H1 (cell line): Measurements from ENCODE around the gene NDFIP2. TPM values are rescaled to one million over a fixed set of nuclear protein-coding genes. Genes with fewer than 3 reads are reported as not detected.
"Not testable (repeated sequence)": the region's sequence is repeated elsewhere in the genome, so short reads cannot be mapped to it uniquely, and the experiment has no call there.

Experiments used
- CTCF ChIA-PET: fragments of 300-600 bp; sonication (Branson Sonifier 250); formaldehyde crosslinking; loops from one replicate; lab custom pipeline; 2021; ENCODE audit not compliant: partially characterized antibody; lab: Charles Lee
- POLR2A ChIA-PET: fragments of 300-600 bp; sonication (Branson Sonifier 250); formaldehyde crosslinking; loops from one replicate; lab custom pipeline; 2021; ENCODE audit warnings: inconsistent platforms; ENCODE audit not compliant: partially characterized antibody; lab: Charles Lee
- DNase-seq, 2 experiments: peaks; one replicate each; pipeline versions ENCODE4 v3.0.0 to v3.0.0-alpha.2; 2010 to 2022; ENCODE audit warnings: low spot score in 2 of 2, low read depth in 1 of 2, mixed read lengths in 1 of 2
- FAIRE-seq: peaks from 2 replicates; lab custom pipeline; 2011; peaks lifted over from hg19 to GRCh38; lab: Jason Lieb, UNC
- H2AFZ ChIP-seq: 2 replicates; pipeline ENCODE4 v1.8.1; 2012; ENCODE audit warnings: low read length, inconsistent platforms
- H2AK5ac ChIP-seq: 2 replicates; pipeline ENCODE4 v1.6.1; 2013; ENCODE audit warnings: low read depth, low read length
- H2BK120ac ChIP-seq: replicated peaks from 2 replicates; pipeline ENCODE3; 2013; ENCODE audit warnings: low read depth, low read length, inconsistent platforms
- H2BK12ac ChIP-seq: 2 replicates; pipeline ENCODE4 v1.6.1; 2013; ENCODE audit warnings: low read depth, low read length
- H2BK15ac ChIP-seq: 2 replicates; pipeline ENCODE4 v1.6.1; 2013; ENCODE audit warnings: low read length
- H2BK20ac ChIP-seq: 2 replicates; pipeline ENCODE4 v1.6.1; 2013; ENCODE audit warnings: low read length
- H2BK5ac ChIP-seq: 2 replicates; pipeline ENCODE4 v1.6.1; 2013; ENCODE audit warnings: low read depth, low read length
- H3K14ac ChIP-seq: 2 replicates; pipeline ENCODE4 v1.6.1; 2013; ENCODE audit warnings: inconsistent platforms; ENCODE audit not compliant: insufficient read length
- H3K18ac ChIP-seq: 2 replicates; pipeline ENCODE4 v1.6.1; 2013; ENCODE audit warnings: low read length; ENCODE audit errors: extremely low read depth
- H3K23ac ChIP-seq: 2 replicates; pipeline ENCODE4 v1.6.1; 2013; ENCODE audit warnings: inconsistent platforms; ENCODE audit not compliant: insufficient read length
- H3K23me2 ChIP-seq: 2 replicates; pipeline ENCODE4 v1.6.1; 2013; ENCODE audit warnings: low read depth, low read length
- H3K27ac ChIP-seq: 2 replicates; pipeline ENCODE4 v1.6.1; 2011; ENCODE audit warnings: low read depth, low read length, inconsistent platforms
- H3K27me3 ChIP-seq, 4 experiments: replicated peaks in 1 of 4; 1 replicate in 1 of 4; 2 replicates in 3 of 4; pipeline versions ENCODE4 v1.6.1 to v1.8.1; 2011 to 2013; ENCODE audit warnings: low read length in 3 of 4, mild to moderate bottlenecking in 3 of 4, inconsistent platforms in 2 of 4, mixed read lengths in 2 of 4, moderate library complexity in 1 of 4; ENCODE audit not compliant: control insufficient read depth in 3 of 4, insufficient read depth in 3 of 4; ENCODE audit errors: extremely low read depth in 1 of 4
- H3K36me3 ChIP-seq, 4 experiments: 2 replicates each; pipeline versions ENCODE4 v1.6.1 to v1.8.1; 2011 to 2013; ENCODE audit warnings: mild to moderate bottlenecking in 4 of 4, low read length in 3 of 4, moderate library complexity in 2 of 4, control low read depth in 1 of 4, inconsistent platforms in 1 of 4; ENCODE audit not compliant: insufficient read depth in 4 of 4, control insufficient read depth in 2 of 4
- H3K4ac ChIP-seq: replicated peaks from 2 replicates; pipeline ENCODE3; 2013; ENCODE audit warnings: low read length, low read depth, mixed read lengths, inconsistent platforms; ENCODE audit not compliant: insufficient read length
- H3K4me1 ChIP-seq, 4 experiments: replicated peaks in 1 of 4; 1 replicate in 1 of 4; 2 replicates in 3 of 4; pipeline versions ENCODE4 v1.6.1 to v1.8.1; 2011 to 2013; ENCODE audit warnings: low read length in 3 of 4, inconsistent platforms in 2 of 4, mixed read lengths in 1 of 4; ENCODE audit not compliant: insufficient read depth in 4 of 4, control insufficient read depth in 3 of 4
- H3K4me2 ChIP-seq, 2 experiments: 2 replicates each; pipeline versions ENCODE4 v1.6.1 to v1.8.1; 2011 to 2013; ENCODE audit warnings: low read depth in 2 of 2, low read length in 2 of 2, control low read depth in 1 of 2, inconsistent platforms in 1 of 2, mild to moderate bottlenecking in 1 of 2; ENCODE audit not compliant: insufficient read depth in 1 of 2
- H3K4me3 ChIP-seq, 4 experiments: fragments of 200-600, 300-600 bp in 1 of 4; sonication (generic), shearing (Covaris generic), sonication (Bioruptor Twin) in 1 of 4; 2 replicates each; pipeline versions ENCODE4 v1.5.1 to v1.8.1; 2011 to 2016; ENCODE audit warnings: low read length in 4 of 4, low read depth in 3 of 4, control low read depth in 2 of 4, inconsistent platforms in 2 of 4, mild to moderate bottlenecking in 2 of 4, mixed read lengths in 1 of 4, moderate library complexity in 1 of 4; ENCODE audit not compliant: insufficient read depth in 2 of 4; ENCODE audit errors: extremely low read depth in 1 of 4
- H3K56ac ChIP-seq: replicated peaks from 2 replicates; pipeline ENCODE3; 2013; ENCODE audit warnings: low read depth, mild to moderate bottlenecking, mixed read lengths, low read length, inconsistent platforms; ENCODE audit not compliant: insufficient read length
- H3K79me1 ChIP-seq: 2 replicates; pipeline ENCODE4 v1.6.1; 2013; ENCODE audit warnings: low read depth, low read length, control low read depth
- H3K79me2 ChIP-seq, 2 experiments: 2 replicates each; pipeline versions ENCODE4 v1.6.1 to v1.8.1; 2012 to 2013; ENCODE audit warnings: low read length in 2 of 2, mild to moderate bottlenecking in 2 of 2, inconsistent platforms in 1 of 2; ENCODE audit not compliant: insufficient read depth in 2 of 2, control insufficient read depth in 1 of 2
- H3K9ac ChIP-seq, 4 experiments: replicated peaks in 1 of 4; 1 replicate in 1 of 4; 2 replicates in 3 of 4; pipeline versions ENCODE4 v1.6.1 to v1.8.1; 2011 to 2013; ENCODE audit warnings: low read depth in 3 of 4, low read length in 3 of 4, control low read depth in 2 of 4, mild to moderate bottlenecking in 2 of 4, moderate library complexity in 2 of 4, inconsistent platforms in 1 of 4; ENCODE audit errors: extremely low read depth in 1 of 4
- H3K9me3 ChIP-seq, 2 experiments: 2 replicates each; pipeline versions ENCODE4 v1.6.1 to v1.8.1; 2012 to 2013; ENCODE audit warnings: mild to moderate bottlenecking in 2 of 2, moderate library complexity in 2 of 2, control low read depth in 1 of 2, inconsistent platforms in 1 of 2, low read depth in 1 of 2, low read length in 1 of 2, mixed read lengths in 1 of 2; ENCODE audit not compliant: insufficient read depth in 2 of 2
- H4K20me1 ChIP-seq, 2 experiments: replicated peaks in 1 of 2; 2 replicates each; pipeline versions ENCODE3 to v1.8.1; 2011 to 2013; ENCODE audit warnings: inconsistent platforms in 2 of 2, low read length in 2 of 2, mild to moderate bottlenecking in 1 of 2; ENCODE audit not compliant: insufficient read depth in 2 of 2, control insufficient read depth in 1 of 2
- H4K5ac ChIP-seq: 2 replicates; pipeline ENCODE4 v1.6.1; 2013; ENCODE audit warnings: low read length, low read depth, mixed read lengths, inconsistent platforms; ENCODE audit not compliant: insufficient read length
- H4K8ac ChIP-seq: 2 replicates; pipeline ENCODE4 v1.8.0; 2013; ENCODE audit warnings: mild to moderate bottlenecking, moderate library complexity, low read length, inconsistent platforms; ENCODE audit not compliant: insufficient read depth; ENCODE audit errors: extremely low read depth
- H4K91ac ChIP-seq: replicated peaks from 2 replicates; pipeline ENCODE3; 2013; ENCODE audit warnings: low read length, mixed read lengths, inconsistent platforms; ENCODE audit not compliant: insufficient read length
- WGBS, 2 experiments: shearing (Covaris generic) in 1 of 2; methylation state at CpG; one replicate each; pipeline versions ENCODE4 v1.1.6 to v1.1.7; 2013 to 2015; ENCODE audit warnings: low lambda C conversion rate in 2 of 2, mixed read lengths in 2 of 2, inconsistent platforms in 1 of 2, low coverage in 1 of 2, missing lambda C conversion rate in 1 of 2; ENCODE audit not compliant: insufficient replicate concordance in 2 of 2, insufficient coverage in 1 of 2, insufficient read length in 1 of 2; ENCODE audit errors: extremely low coverage in 1 of 2, missing lambda C conversion rate in 1 of 2; 5-methylcytosine and 5-hydroxymethylcytosine counted together
- polyA plus RNA-seq, 7 experiments: library from polyadenylated mRNA; depleted of rRNA in 3 of 7; stranded (reverse) in 5 of 7; unstranded in 2 of 7; fragments of >200 nt in 5 of 7; fragments of 200-250 nt in 2 of 7; gene quantifications; 1 replicate in 5 of 7; 2 replicates in 1 of 7; 4 replicates in 1 of 7; pipeline versions ENCODE4 v1.2.1 to v1.2.3, GENCODE V29; 2011 to 2013; ENCODE audit warnings: missing spikeins in 2 of 7, mixed read lengths in 2 of 7
- total RNA-seq: library from RNA; stranded (reverse); fragmentation: NEBNext Ultra II Directional; extraction: Animal tissue kit (Norgen Biotek cat#: 25700); gene quantifications from 2 replicates; pipeline ENCODE4 v1.2.1, GENCODE V29; 2021

Gene NDFIP2
- total and polyA plus RNA-seq, 2 of the 8 experiments (the other 6 are each of a cell fraction or from before 2014, with no cell fraction given): 11.1 to 32.9 TPM

DNA sequence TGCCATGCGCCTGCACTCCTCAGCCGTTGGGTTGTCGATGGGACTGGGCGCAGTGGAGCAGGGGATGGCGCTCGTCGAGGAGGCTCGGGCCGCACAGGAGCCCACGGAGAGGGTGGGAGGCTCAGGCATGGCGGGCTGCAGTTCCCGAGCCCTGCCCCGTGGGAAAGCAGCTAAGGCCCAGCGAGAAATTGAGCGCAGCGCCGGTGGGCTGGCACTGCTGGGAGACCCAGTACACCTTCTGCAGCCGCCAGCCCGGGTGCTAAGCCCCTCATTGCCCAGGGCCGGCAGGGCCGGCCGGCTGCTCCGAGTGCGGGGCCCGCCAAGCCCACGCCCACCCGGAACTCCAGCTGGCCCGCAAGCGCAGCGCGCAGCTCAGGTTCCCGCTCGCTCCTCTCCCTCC, 119.2 kb downstream of the NDFIP2 start:
- H2AFZ ChIP-seq, H3K23ac ChIP-seq, FAIRE-seq, H3K56ac ChIP-seq, H2BK15ac ChIP-seq, H2BK20ac ChIP-seq, H3K4me1 ChIP-seq, H2AK5ac ChIP-seq, H3K27me3 ChIP-seq, H4K91ac ChIP-seq, H2BK5ac ChIP-seq, DNase-seq, H3K79me2 ChIP-seq, H3K9me3 ChIP-seq, H3K4me2 ChIP-seq, H2BK12ac ChIP-seq, H3K4ac ChIP-seq, H4K8ac ChIP-seq, H3K79me1 ChIP-seq, H3K23me2 ChIP-seq, H3K9ac ChIP-seq, POLR2A ChIA-PET, H4K5ac ChIP-seq, H4K20me1 ChIP-seq, H3K14ac ChIP-seq, H3K4me3 ChIP-seq, H3K27ac ChIP-seq, H3K18ac ChIP-seq, H2BK120ac ChIP-seq, H3K36me3 ChIP-seq: not testable (repeated sequence)
- CTCF ChIA-PET: interaction anchor here (1.0 to 1.5 kb wide), 3 partner anchors 9 to 662 kb away, joined by 3 read pairs; no protein-coding TSS in a partner anchor
- WGBS, 2 experiments: 99% methylated on average over 19 of the region's 33 CpGs; no CpG with 5 or more reads in 1 of the 2 experiments
